HL-60/S4 (cell line): ENCODE measurements around the gene TRMT112.

Experiments
- in situ Hi-C: fragments of 300-500 bp; cut with MboI; formaldehyde crosslinking; loops from 2 replicates; pipeline ENCODE4 v1.14.3; 2022; ENCODE audit warnings: low sequenced_read_pairs

The TRMT112 gene

GRCh38 chr11:64352099-64352994 is 35.0 kb upstream of the TRMT112 start:
- in situ Hi-C loops, result no loop called here

GRCh38 chr11:64351136-64351631 is 33.8 kb upstream of the TRMT112 start:
- in situ Hi-C loops, result no loop called here

GRCh38 chr11:64349404-64349803 is 32.0 kb upstream of the TRMT112 start:
- in situ Hi-C loops, result no loop called here

GRCh38 chr11:64349025-64349387 is 31.6 kb upstream of the TRMT112 start:
- in situ Hi-C loops, result no loop called here

- in situ Hi-C loops, result no loop called here
Observed at GRCh38 chr11:64348383-64349024, 31.1 kb upstream of the TRMT112 start.

- in situ Hi-C loops, result no loop called here
Observed at GRCh38 chr11:64347193-64347867, 30.0 kb upstream of the TRMT112 start.

GRCh38 chr11:64344787-64345186 is 27.4 kb upstream of the TRMT112 start:
- in situ Hi-C loops, result no loop called here

- in situ Hi-C loops, result no loop called here
Observed at GRCh38 chr11:64343767-64344559, 26.6 kb upstream of the TRMT112 start.

- in situ Hi-C loops, result no loop called here
Observed at GRCh38 chr11:64342869-64343745, 25.7 kb upstream of the TRMT112 start.

GRCh38 chr11:64341851-64342791 is 24.8 kb upstream of the TRMT112 start:
- in situ Hi-C loops, result no loop called here

- in situ Hi-C loops, result no loop called here
Observed at GRCh38 chr11:64341429-64341828, 24.1 kb upstream of the TRMT112 start.

- in situ Hi-C loops, result no loop called here
Observed at GRCh38 chr11:64340671-64341335, 23.4 kb upstream of the TRMT112 start.

- in situ Hi-C loops, result no loop called here
Observed at GRCh38 chr11:64339754-64340408, 22.5 kb upstream of the TRMT112 start, which contains the start of gene CCDC88B. TSS of gene CCDC88B (plus strand) at chr11:64340204. CDS start at chr11:64340267, 63 bp downstream.

- in situ Hi-C loops, result no loop called here
Observed at GRCh38 chr11:64339286-64339685, 21.9 kb upstream of the TRMT112 start.

GRCh38 chr11:64338716-64339115 is 21.4 kb upstream of the TRMT112 start:
- in situ Hi-C loops, result no loop called here

GRCh38 chr11:64337538-64338249 is 20.3 kb upstream of the TRMT112 start:
- in situ Hi-C loops, result no loop called here
